Measurements from ENCODE around the gene IL17RB.

IL17RB gene

GRCh38 chr3:53833053-53833645 is 13.2 kb upstream of the IL17RB start:
- no peak for DNase-seq

GRCh38 chr3:53833700-53834099 is 12.7 kb upstream of the IL17RB start:
- DNase-seq = no peak

GRCh38 chr3:53834429-53835095 is 11.8 kb upstream of the IL17RB start:
- no peak for DNase-seq

DNA sequence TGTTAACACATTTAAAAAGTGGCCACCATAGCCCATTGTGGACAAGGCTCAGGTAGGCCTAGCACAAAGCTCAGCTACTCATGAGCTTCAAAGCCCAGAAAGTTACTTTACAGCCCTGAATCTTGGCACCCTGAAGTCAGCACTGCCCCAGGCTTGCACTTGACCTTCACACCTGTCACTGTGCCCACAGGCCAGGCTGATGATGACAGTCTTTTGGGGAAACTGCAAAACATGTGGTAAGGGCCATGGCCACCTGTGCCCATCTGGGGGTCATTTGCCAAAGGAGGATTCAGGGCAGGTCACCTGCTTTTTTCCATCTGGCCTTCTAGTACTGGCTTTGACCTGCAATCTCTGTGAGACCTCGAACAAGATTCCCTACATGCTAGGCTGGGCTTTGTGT is 11.1 kb upstream of the IL17RB start:
- no peak for DNase-seq

DNA sequence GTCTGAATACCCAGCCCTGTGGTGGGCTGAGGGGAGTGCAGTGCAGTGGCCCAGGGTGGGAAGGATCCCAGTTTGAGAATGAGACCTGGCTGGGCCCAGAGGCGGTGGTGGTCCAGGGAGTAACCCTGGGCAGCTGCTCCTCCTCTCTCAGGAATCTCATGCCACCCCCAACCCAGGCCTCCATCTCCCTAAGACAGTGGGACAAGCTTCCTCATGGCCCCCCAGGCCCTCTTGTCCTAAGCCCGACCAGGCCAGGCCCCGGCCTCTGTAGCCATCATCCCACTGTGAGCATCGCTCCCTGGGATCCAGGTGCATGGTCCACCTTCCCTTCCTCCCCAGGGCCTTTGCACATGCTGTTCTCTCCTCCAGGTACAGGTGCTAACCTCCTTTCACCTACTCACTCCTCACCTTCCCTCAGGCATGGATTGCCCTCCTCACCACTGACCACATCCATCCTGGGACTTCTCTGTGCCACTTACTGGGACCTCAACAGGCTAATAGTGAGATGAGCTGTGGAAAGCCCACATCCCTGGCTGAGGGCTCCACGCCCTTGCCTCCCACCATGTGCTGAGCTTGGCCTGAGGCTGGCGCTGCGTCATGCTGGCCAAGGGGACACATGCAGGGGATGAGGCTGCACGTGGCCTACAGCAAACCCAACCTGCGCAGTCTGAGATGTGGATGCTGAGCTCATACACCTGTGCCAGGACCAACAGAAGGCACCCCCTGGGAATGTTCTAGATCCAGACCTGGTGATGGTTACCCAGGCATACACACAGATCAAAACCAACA is 10.1 kb upstream of the IL17RB start:
- DNase-seq = no peak

DNA sequence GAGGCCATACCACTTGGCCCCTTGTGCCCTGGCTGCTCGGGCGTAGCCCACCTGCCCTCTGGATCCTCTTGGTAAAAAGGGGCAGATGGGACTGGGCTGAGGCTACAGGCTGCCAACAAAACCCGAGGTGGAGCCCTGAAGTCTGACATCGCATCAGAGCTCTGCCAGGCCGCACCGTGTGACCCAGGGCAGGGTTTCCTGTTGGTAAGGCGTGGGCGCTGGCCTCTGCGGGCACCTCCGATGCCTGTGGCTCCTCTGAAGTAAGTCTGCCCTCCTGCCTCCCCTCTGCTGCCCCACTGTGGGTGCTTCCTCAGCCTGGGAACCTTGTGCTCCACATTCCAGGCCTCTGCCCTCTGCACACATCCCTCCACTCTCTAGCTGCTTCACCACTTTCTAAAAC is 9.0 kb upstream of the IL17RB start:
- no peak for DNase-seq

- DNase-seq = no peak
These were observed 5.1 kb upstream of the IL17RB start for GRCh38 chr3:53841296-53841695.

DNA sequence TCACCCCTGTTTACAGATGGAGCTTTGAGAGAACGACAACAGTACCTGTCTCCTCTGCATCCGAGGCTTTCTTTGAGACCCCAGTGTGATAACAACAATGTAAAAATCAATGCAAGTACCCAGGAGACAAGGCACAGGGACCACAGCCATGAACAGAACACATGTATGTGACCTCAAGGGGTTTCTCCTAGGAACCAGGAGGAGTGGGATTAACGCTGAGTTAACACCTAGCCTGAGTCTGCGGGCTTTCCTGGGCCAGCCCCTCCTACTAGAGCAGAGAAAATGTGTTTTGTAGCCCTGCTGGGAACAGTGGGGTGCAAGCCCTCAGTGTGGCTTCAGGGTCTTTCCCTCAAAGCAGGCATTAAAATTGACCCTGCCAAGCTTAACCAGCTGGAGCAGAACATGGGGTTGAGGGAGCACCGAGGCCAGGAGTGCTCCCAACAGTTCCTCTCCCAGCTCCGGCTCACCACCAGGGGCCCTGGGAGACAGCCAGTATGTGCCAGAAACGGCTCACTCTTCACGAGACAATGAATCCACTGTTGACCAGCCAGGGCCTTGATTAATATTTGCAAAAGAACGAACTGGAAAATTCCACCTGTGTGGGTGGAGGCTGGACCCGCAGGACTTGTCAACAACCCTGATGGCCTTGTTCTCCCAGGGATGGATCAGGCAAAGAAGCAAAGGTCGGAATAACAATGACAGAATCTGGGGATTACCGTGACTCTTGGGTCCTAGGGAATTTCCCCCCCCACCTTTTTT is 3.8 kb upstream of the IL17RB start:
- DNase-seq = no peak

- DNase-seq = no peak
These were observed 2.9 kb upstream of the IL17RB start for GRCh38 chr3:53843195-53844177.

DNA sequence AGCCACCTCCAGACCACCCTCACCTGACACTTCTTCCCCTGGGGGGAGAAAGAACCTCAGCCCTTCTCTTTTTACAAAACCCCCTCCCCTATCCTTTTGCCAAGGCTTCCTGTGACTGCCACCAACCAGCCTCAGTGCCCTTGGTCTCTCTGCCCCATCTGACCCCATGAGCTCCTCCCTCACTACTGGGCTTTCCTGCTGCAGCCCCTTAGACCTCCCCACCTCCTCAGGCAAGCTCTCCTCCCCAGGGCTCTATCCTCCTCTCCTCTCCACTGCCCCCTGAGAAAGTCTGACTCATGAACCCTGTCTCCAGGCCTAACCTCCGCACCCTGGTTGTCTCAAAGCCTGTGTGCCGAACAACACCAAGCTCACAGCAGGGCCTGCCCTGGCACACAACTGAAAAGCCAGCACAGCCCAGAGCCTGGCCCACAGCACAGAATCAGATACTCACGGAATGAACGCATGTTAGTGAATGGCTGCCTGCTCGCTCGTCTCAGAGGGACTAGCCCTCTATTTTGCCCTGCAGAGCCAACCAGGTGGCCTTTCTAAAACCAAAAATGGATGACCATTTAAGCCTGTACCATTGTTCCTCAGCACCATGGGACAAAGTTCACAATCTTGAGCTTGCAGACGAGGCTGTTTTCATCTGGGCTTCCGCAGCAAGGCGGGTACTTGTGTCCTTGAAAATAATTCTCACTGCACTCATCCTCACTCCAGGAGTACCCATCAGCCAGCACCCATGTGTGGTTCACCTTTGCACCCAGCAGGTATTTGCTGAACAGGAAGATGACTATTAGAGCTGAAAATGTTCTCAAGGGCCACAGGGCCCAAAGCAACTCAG is 1.9 kb upstream of the IL17RB start:
- no peak for DNase-seq

- peak; percentile 82 for DNase-seq
These were observed 1.1 kb upstream of the IL17RB start for GRCh38 chr3:53845103-53845880.

DNA sequence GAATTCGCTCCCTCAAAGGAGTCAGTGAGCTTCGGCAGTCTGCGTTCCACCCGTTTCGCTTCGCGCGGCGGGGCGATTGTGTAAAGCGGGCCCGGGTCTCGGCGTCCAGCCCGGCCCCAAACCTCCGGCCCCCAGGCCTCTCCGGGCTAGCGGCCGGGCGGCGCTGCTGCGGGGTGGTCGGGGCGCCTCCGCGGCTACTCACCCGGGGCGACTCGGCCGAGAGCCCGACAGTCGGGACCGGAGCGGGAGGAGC is 561 bp upstream of the IL17RB start:
- no peak for DNase-seq

GRCh38 chr3:53846851-53847155 is 435 bp downstream of the IL17RB start:
- no peak for DNase-seq

DNA sequence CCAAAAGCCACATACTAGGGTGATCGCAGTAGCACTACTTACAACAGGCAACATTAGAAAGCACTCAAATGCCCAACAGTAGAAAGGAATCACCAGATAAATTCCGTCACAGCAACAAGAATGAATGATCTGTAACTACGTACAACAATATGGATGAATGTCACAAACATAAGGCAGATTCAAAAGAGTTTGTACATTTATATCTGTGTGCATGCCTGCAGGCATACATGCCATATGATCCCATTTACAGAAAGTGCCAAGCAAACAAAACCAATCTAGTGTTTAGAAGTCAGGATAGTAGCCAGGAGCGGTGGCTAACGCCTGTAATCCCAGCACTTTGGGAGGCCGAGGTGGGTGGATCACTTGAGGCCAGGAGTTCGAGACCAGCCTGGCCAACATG is 3.5 kb downstream of the IL17RB start:
- DNase-seq = no peak

DNA sequence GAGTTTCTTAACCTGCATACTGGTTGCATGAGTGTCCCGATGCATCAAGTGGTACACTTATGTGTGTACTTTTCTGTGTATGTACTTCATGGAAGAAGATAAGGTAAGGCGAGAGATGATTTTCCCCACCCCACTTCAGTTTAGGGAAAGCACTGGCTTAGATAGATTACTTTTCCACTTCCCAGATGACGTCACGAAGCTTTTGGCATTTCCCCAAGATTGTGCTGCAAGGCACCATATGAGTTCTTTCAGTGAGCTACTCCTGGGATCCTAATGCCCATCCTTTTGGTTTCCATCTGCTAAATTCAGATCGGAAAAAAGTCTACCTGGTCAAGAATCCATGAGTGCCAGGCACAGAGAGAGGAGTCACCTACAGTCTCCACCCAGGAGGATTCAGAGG is 4.5 kb downstream of the IL17RB start:
- DNase-seq = no peak

GRCh38 chr3:53856964-53857363 is 10.6 kb downstream of the IL17RB start:
- DNase-seq = no peak

DNA sequence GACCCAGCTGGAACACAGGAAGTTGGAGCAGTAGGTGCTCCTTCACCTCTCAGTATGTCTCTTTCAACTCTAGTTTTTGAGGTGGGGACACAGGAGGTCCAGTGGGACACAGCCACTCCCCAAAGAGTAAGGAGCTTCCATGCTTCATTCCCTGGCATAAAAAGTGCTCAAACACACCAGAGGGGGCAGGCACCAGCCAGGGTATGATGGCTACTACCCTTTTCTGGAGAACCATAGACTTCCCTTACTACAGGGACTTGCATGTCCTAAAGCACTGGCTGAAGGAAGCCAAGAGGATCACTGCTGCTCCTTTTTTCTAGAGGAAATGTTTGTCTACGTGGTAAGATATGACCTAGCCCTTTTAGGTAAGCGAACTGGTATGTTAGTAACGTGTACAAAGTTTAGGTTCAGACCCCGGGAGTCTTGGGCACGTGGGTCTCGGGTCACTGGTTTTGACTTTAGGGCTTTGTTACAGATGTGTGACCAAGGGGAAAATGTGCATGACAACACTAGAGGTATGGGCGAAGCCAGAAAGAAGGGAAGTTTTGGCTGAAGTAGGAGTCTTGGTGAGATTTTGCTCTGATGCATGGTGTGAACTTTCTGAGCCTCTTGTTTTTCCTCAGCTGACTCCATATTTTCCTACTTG is 11.9 kb downstream of the IL17RB start:
- DNase-seq = no peak

GRCh38 chr3:53859178-53859577 is 12.8 kb downstream of the IL17RB start:
- no peak for DNase-seq

- DNase-seq = no peak
These were observed 13.8 kb downstream of the IL17RB start for GRCh38 chr3:53860196-53860595.

GRCh38 chr3:53862241-53862640 is 15.9 kb downstream of the IL17RB start:
- DNase-seq = no peak

Measured in 8988T (cell line).